8988T (cell line): Measurements from ENCODE around the gene HSPG2.

ENCODE experiments used
- DNase-seq: peaks from one replicate; pipeline ENCODE4 v3.0.0; 2011

HSPG2 gene

GRCh38 chr1:21859669-21860179 lies 77.4 kb downstream of the HSPG2 start:
- DNase-seq: no peak

GRCh38 chr1:21857840-21858670 lies 79.1 kb downstream of the HSPG2 start:
- no peak for DNase-seq

- DNase-seq: no peak
These were observed 79.8 kb downstream of the HSPG2 start for GRCh38 chr1:21857142-21857839.

- DNase-seq: no peak
These were observed 81.6 kb downstream of the HSPG2 start for GRCh38 chr1:21855257-21856096.

- DNase-seq: no peak
These were observed 82.4 kb downstream of the HSPG2 start for GRCh38 chr1:21854751-21855131.

- no peak for DNase-seq
These were observed 82.9 kb downstream of the HSPG2 start for GRCh38 chr1:21854090-21854750.

- no peak for DNase-seq
These were observed 84.0 kb downstream of the HSPG2 start for GRCh38 chr1:21853131-21853427.

- DNase-seq: no peak
These were observed 84.6 kb downstream of the HSPG2 start for GRCh38 chr1:21852282-21853130.

GRCh38 chr1:21851430-21852250 lies 85.5 kb downstream of the HSPG2 start:
- DNase-seq: no peak

- DNase-seq: no peak
These were observed 87.1 kb downstream of the HSPG2 start for GRCh38 chr1:21849909-21850576.

- no peak for DNase-seq
These were observed 88.5 kb downstream of the HSPG2 start for GRCh38 chr1:21848524-21849174.

- no peak for DNase-seq
These were observed 89.6 kb downstream of the HSPG2 start for GRCh38 chr1:21847223-21848205.

GRCh38 chr1:21845646-21846641 lies 91.2 kb downstream of the HSPG2 start:
- no peak for DNase-seq

- DNase-seq: no peak
These were observed 93.1 kb downstream of the HSPG2 start for GRCh38 chr1:21843996-21844395.

GRCh38 chr1:21843208-21843607 lies 93.9 kb downstream of the HSPG2 start:
- no peak for DNase-seq

GRCh38 chr1:21842606-21843162 lies 94.4 kb downstream of the HSPG2 start:
- no peak for DNase-seq
